ENCODE results near the gene IGF1R.

DNA sequence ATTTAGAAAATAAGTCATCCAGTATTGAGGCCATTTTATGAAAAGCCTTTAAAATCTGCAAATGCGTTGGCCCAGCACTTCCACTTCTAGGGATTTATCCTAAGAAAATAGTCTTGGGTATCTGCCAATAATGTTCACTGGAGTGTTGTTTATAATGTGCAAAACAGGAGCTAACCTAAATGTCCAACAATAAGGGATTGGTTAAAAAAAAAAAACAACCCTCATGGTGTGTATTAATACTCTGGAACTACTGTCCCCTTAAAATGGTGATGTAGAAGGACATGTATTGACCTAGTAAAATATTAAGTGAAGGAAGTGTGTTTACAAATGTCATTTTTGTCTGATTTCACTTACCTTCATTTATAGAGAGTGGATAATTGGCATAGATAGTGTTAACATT is 58.0 kb downstream of the IGF1R start:
- TF ChIP-seq, protein P1, sequence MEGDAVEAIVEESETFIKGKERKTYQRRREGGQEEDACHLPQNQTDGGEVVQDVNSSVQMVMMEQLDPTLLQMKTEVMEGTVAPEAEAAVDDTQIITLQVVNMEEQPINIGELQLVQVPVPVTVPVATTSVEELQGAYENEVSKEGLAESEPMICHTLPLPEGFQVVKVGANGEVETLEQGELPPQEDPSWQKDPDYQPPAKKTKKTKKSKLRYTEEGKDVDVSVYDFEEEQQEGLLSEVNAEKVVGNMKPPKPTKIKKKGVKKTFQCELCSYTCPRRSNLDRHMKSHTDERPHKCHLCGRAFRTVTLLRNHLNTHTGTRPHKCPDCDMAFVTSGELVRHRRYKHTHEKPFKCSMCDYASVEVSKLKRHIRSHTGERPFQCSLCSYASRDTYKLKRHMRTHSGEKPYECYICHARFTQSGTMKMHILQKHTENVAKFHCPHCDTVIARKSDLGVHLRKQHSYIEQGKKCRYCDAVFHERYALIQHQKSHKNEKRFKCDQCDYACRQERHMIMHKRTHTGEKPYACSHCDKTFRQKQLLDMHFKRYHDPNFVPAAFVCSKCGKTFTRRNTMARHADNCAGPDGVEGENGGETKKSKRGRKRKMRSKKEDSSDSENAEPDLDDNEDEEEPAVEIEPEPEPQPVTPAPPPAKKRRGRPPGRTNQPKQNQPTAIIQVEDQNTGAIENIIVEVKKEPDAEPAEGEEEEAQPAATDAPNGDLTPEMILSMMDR (IDR thresholded peaks at IDR 0.05; ENCODE audit: low read depth, low read length) = no peak
- no peak for TF ChIP-seq EZH2phosphoT487 (IDR thresholded peaks at IDR 0.05; ENCODE audit: low read depth)
